Inferior parietal cortex (tissue), 1 donor: ENCODE results near the gene ELMO1.

ENCODE experiments used
- DNase-seq: peaks from one replicate; pipeline ENCODE4 v3.0.0-alpha.2; 2016; ENCODE audit errors: extremely low spot score

Gene ELMO1

GRCh38 chr7:37015353-37016034 lies 433.2 kb downstream of the ELMO1 start:
- DNase-seq: no peak

DNA sequence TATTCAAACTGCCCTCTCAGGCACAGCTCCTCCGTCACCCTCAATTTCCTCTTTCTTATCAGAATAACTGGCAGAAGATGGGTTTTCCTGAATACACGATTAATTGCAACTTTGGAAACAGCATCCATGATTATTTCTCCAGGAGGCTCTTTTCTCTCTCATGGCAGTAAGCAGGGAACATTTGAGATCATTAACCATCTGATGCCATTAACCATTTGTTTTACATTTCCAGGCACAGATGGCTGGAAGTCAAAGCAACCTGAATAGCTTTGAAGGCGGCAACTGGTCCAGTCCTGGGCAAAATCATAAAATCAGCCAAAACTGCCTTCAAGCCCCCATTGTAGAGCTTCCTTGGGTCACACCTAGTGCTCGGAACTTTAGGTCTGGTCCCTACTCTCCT lies 434.9 kb downstream of the ELMO1 start:
- DNase-seq: no peak

GRCh38 chr7:37011151-37011890 lies 437.3 kb downstream of the ELMO1 start:
- DNase-seq: no peak

- no peak for DNase-seq
These were observed 439.5 kb downstream of the ELMO1 start for GRCh38 chr7:37009125-37009675.

GRCh38 chr7:37007691-37008090 lies 441.0 kb downstream of the ELMO1 start:
- no peak for DNase-seq

DNA sequence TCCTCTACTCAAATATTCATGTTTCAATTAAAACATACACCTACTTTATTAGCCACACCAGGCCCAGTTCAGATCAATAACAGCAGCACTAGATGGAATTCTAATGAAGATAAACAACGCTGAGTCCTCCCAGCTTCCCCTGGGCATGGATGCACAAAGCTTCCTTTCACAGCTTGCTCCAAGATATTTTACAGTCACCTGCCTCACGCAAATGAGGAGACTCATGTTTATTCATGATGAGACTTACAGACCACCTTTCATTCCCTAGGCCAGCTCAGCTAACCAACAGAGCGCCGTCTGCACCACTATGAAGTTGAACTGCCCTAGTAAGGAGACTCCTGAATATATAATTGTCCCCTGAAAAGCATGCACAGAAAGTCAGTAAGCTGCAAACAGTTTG lies 441.4 kb downstream of the ELMO1 start:
- DNase-seq: no peak

DNA sequence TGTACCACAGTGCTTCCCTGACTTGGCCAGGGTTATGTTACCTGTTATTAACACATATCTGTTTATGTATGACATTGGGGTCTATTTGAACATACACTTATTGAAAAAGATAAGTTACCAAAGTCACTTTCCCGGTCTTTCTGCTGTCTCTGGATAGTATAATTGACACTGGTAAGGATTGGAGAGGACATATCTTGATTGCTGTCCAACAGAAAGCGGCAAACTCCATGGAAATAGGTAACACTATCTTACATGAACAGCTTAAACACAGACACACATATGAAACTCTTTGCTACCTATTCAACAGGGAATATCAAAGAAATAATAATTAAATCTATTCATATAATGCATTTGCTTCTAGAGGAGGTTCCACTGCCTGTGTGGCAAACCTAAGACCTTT lies 441.9 kb downstream of the ELMO1 start:
- DNase-seq: no peak

DNA sequence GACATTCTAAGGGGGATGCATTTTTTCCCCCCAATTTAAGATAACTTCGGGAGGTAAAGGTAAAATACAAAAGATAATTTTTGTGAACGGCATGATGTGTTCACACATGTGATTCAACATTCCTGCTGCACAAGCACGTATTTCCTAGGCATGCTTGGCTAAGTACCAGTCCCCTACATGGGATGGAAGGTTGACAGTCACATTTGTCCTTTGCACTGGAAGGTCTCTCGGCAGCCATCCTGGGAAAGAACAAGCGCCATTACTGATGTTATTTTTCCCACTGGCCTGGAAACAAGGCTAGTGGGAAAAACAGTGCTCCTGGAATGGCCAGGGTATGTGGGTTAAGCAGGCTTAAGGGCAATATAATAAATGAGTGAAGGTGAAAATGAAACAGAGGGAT lies 448.2 kb downstream of the ELMO1 start:
- no peak for DNase-seq

- no peak for DNase-seq
These were observed 448.8 kb downstream of the ELMO1 start for GRCh38 chr7:36999626-37000485.

GRCh38 chr7:36995776-36996175 lies 452.9 kb downstream of the ELMO1 start:
- no peak for DNase-seq

DNA sequence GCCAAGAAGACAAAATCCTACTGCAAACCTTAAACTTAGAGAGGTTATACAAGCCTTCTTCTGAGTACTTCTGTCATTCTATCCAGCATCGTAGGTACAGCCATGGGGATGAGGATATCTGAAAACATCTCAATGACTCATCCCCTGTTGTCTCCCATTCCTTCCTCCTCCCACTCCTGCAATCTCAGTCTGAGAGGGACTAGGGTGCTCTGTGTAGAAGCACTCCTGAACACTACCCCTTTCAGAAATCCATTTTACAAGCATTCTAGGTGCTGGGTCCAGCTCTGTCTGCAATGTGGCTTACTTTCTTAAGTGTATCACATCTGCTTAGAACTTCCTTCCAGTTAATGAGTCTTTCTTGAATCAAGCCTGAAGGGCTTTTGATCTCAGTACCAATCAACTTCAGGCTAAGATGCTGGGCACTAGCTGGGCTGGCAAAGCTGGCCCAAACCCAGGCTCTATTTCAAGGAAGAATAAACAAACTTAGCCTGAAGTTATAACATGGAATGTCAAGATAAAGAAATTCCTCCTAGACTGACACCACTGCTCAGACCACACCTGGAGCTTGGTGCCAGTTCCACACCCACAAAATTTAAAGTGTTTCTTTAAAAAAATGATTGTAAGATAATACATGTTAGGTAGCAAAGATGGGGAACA lies 454.1 kb downstream of the ELMO1 start:
- no peak for DNase-seq

DNA sequence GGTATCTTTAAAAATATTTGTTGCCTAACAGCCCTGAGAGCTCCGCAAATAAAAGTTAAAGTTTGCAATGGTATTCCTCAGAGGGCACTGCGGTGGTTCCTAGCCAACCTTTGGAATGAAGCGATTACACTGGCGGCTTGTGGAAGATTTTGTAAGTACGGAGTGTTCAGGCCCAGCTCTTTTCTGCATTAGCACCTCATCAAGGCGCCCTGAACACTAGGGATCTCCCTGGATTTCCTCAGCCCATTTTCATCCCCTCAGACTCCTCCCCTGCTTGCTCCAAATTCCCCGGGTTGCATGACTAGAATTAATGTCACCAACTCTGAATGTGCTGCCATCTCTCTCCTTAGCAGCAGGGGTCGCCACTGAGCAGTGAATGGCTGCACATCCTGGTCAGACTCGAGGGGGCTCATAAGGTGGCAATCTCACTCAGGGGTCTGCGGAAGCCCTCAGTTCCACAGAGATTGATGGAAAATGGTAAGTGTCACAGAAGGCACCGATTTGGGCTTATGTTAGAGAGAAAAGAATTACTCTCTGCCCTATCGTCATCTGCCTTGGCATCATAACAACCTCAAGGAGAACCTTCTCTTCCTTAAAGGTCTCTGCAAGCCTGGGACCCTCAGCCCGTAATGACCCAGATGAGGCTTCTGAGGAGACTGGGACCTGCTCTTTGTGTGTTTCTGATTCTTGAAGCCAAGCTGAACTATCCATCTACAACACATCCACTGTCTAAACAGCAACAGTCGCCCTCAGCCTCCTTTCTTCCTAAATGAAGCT lies 461.5 kb downstream of the ELMO1 start:
- DNase-seq: peak; percentile 87

GRCh38 chr7:36986511-36986933 lies 462.1 kb downstream of the ELMO1 start:
- no peak for DNase-seq

DNA sequence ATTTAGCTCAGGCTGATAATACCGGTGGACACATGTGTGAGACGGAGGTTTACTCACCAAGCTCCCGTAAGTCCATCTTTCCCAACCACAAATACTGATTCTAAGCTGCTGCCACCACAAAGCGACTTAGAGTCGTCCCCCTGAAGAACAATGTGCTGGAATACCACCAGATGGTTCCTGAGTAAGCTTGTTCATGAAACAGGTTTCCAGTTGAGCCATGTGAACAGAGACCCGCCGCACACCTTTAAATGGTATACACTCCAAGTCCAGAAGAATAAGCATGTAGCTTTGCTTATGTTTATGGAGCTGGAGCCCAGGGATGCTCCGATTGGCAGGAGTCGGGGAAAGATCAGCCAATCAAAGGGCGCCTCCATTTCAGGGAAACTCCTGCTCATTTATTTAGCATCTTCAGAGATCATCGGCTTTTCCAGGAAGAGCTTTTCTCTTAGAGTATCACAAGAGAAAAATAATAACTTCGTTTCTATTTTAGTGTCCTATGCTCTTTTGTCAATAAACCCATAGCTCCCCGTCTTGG lies 462.7 kb downstream of the ELMO1 start:
- DNase-seq: peak; percentile 79

DNA sequence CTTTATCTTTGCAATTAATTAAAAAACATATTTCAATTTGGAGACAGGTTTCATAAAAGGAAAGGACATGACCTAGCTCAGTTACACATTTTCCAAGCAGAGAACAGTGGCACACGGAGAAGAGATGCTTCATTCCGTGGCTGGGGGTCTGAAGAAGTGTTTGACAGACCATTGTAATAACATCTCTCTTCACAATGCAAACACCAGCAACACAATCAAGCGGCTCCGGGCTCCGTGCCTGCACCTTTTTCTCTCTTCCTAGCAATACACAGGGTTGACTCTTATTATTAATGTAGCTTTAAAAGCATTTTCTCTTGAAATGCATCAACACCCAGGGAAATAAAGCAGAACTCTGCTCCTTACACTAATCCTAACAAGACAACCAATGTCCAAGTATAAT lies 463.3 kb downstream of the ELMO1 start:
- no peak for DNase-seq

DNA sequence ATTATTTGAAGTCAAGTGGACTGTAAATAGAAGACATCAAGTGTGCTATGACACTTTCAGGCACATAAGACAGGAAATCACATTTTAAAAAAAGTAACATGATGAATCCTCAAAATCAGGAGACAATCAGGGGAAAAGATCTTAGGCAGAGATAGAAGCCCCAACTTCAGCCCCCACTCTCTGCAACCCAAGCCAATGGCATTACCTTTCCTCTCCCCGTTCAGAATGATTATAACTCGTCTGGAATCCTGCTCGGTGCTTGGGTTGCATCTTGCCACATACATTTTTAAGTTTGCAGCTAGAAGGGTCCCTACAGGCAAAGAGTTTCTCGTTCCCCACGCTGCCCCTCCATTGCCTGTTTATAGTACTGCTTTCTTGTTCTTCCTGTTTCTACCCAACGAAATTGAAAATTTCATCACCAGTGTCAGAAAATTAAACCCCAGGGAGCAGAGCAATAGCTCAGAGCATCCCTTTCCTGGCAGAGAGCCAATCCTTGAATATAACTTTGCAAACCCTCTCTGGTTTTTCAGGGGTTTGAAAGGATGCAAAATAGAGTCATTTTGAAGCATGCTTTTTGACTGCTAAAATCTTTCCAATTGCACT lies 463.9 kb downstream of the ELMO1 start:
- no peak for DNase-seq

DNA sequence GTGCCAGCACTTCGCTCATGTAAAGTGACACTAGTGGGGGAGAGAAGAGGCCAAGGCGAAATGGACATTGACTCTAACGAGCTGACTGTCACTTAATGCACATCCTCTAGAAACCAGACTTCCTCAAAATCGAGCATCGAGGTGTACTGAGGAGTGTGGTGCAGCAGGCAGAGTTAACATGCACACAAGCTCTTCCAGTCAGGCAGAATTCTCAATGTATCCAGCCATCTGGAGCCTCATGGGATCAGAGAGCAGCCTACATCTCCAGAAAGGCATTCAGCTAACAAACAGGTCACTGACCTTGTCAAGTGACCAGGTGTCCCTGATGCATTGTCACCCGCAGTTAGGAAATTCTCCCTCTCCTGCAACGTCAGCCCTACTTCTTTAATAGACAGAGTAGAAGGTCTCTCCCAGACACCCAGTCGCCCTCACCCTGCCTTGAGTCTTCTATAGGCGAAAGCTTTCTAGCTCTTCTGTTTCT lies 464.6 kb downstream of the ELMO1 start:
- DNase-seq: no peak

GRCh38 chr7:36982766-36983165 lies 465.9 kb downstream of the ELMO1 start:
- DNase-seq: no peak

DNA sequence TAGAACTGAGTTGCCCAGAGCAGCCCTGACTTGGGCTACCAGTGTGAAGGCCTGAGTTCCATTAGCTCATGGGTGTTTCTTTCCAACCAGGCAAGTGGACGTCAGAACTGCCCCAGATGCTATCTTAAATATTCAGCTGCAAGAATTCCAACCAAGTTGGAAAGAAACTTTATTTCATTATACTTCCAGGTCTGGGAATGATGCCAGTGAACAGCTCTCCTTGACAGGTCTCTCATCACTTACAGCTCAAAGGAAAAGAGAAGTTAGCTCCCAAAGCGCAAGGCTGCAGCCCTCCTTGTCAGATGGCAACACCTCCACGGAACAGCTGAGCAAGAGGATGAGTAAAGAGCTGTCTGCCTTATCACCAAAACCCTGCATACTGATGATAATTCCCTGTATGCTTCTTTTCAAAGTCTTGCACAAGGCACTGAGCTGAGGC lies 468.8 kb downstream of the ELMO1 start:
- DNase-seq: no peak

- no peak for DNase-seq
These were observed 470.2 kb downstream of the ELMO1 start for GRCh38 chr7:36978461-36978860.
